Heart right ventricle (tissue), 16 donors: ENCODE data around the gene ACTN2. TPM values are rescaled to one million over a fixed set of nuclear protein-coding genes. Genes with fewer than 3 reads are reported as not detected.

Experiments used
- ATAC-seq, 8 donors: fragments of 200-7000 bp; cut with Tn5 transposase; one replicate each; pipeline ENCODE4 v1.9.1; 2020; ENCODE audit warnings: mild to moderate bottlenecking in 8 of 8, moderate library complexity in 8 of 8, moderate number of reproducible peaks in 1 of 8
- DNase-seq, 2 donors: peaks; one replicate each; pipeline ENCODE4 v3.0.0-alpha.2; 2020
- H3K27ac ChIP-seq, 10 donors: fragments of 200-600 bp; sonication (generic) in 2 of 10; one replicate each; pipeline versions ENCODE4 v1.5.0 to v1.8.0; 2020 to 2022; ENCODE audit warnings: mild to moderate bottlenecking in 3 of 10
- H3K27me3 ChIP-seq, 7 donors: fragments of 200-600 bp; one replicate each; pipeline ENCODE4 v1.8.0; 2021 to 2022; ENCODE audit warnings: mild to moderate bottlenecking in 2 of 7
- H3K36me3 ChIP-seq, 9 donors: fragments of 200-600 bp; sonication (generic) in 1 of 9; one replicate each; pipeline versions ENCODE4 v1.5.0 to v1.8.0; 2020 to 2022; ENCODE audit warnings: mild to moderate bottlenecking in 2 of 9
- H3K4me1 ChIP-seq, 9 donors: fragments of 200-600 bp; sonication (generic) in 1 of 9; one replicate each; pipeline versions ENCODE4 v1.5.0 to v1.8.0; 2020 to 2022; ENCODE audit warnings: mild to moderate bottlenecking in 4 of 9
- H3K4me3 ChIP-seq, 10 donors: fragments of 200-600 bp; sonication (generic) in 2 of 10; one replicate each; pipeline versions ENCODE4 v1.5.0 to v1.8.0; 2020 to 2022; ENCODE audit warnings: mild to moderate bottlenecking in 7 of 10, moderate library complexity in 2 of 10
- H3K9me3 ChIP-seq, 11 donors: fragments of 200-600 bp in 10 of 11; sonication (generic) in 2 of 11; one replicate each; pipeline versions ENCODE4 v1.5.0 to v1.8.0; 2013 to 2022; ENCODE audit warnings: mild to moderate bottlenecking in 2 of 11, control low read depth in 1 of 11, moderate library complexity in 1 of 11
- CTCF ChIP-seq, 9 donors: fragments of 200-600 bp; sonication (generic) in 2 of 9; IDR thresholded peaks; one replicate each; pipeline versions ENCODE4 v1.5.0 to v1.8.0; 2021 to 2022; ENCODE audit warnings: antibody characterized with exemption in 9 of 9, mild to moderate bottlenecking in 5 of 9, moderate library complexity in 1 of 9
- WGBS, 2 donors: extraction: QIAGEN DNeasy Blood & Tissue Kit; methylation state at CpG; one replicate each; pipeline ENCODE4 v1.1.7; 2013; ENCODE audit warnings: inconsistent platforms in 1 of 2; 5-methylcytosine and 5-hydroxymethylcytosine counted together
- intact Hi-C, 10 donors: fragments of 100-400 bp; cut with DNase I; formaldehyde crosslinking; loops; one replicate each; pipeline versions ENCODE4 v1.11.1 to v1.14.2; 2022
- polyA plus RNA-seq, 2 donors: library from polyadenylated mRNA; stranded (reverse); fragments of 200-250 nt; gene quantifications; one replicate each; pipeline ENCODE4 v1.2.3, GENCODE V29; 2013
- total RNA-seq, 10 donors: library from RNA; stranded (reverse); fragmentation: NEBNext Ultra II Directional in 3 of 10; extraction: Animal tissue kit (Norgen Biotek cat#: 25700) in 3 of 10; gene quantifications; one replicate each; pipeline versions ENCODE4 v1.2.1 to v1.2.4, GENCODE V29; 2021 to 2023
- donor health status: Arrhythmogenic right ventricular cardiomyopathy.
- donor health status: ischemic (EF 13 %, LVEDD 7.1; RV severe dilation, severe dysfunction).
- donor health status: healthy with polysubstance abuse.
- donor health status: DM: no; HTN: yes; CAD: no.
- donor health status: DM: no; HTN: no; CAD: no.
- donor health status: ischemic (EF 25% LVEDD 6.9; RV normal size, moderate dysfunction).
- donor health status: ischemic (EF 25% LVEDD 5.7; RV mildly dilated, moderate dysfunction).
- donor health status: healthy.
- donor health status: DM: yes; HTN: yes; CAD: no.
- donor health status: Ischemic cardiomyopathy.
- donor health status: ischemic (EF 35%, LVEDD 5.7; RV mildly dilated, moderate dysfunction).
- donor health status: nonischemic (EF 11% LVEDD 7.7; RV severe dilation, severe dysfunction).
- donor health status: DM: yes; HTN: yes; CAD: no.
- donor health status: PGD.
- donor health status: ischemic (EF 29% LVEDD 5.4; RV normal size, mild dysfunction).
- donor health status: nonischemic (EF 23%, LVEDD 6.1; RV moderate dilation, normal function).

The ACTN2 gene
- total and polyA plus RNA-seq, 12 donors, result 599 to 4,290 (median 3,278) TPM

GRCh38 chr1:236673289-236673919 is 12.9 kb upstream of the ACTN2 start:
- TF ChIP-seq CTCF (IDR thresholded peaks at IDR 0.05), result no peak
- Histone ChIP-seq H3K36me3 (no peaks in the 10 kb centered on the region), H3K27me3 (no peaks in the 10 kb centered on the region), H3K4me3 (peak overlapping the region in 4 of 10 donors; percentile 10 to 31 (median 20)), H3K4me1 (peaks cover 0 to 18% (median 7%) of the 10 kb centered on the region in 9 donors), H3K9me3 (no peaks in the 10 kb centered on the region), H3K27ac (peak overlapping the region in 1 of 10 donors; percentile 16)
- intact Hi-C loops, result loop anchor here in 1 of 10 donors (5.0 kb wide), 1 partner anchor 56 kb away; no protein-coding TSS in a partner anchor
- no peak for DNase-seq
- peak; percentile 53 to 88 (median 76) for ATAC-seq
- 37 to 38% methylated on average over 5 of the region's 5 CpGs for WGBS, 2 donors

- ATAC-seq, result no peak
- intact Hi-C loops, result no loop called here
Observed at GRCh38 chr1:236677641-236678235, 8.6 kb upstream of the ACTN2 start.

GRCh38 chr1:236681219-236681618 is 5.1 kb upstream of the ACTN2 start:
- Histone ChIP-seq H3K27me3 (peaks cover 0 to 17% (median 0%) of the 10 kb centered on the region in 7 donors), H3K9me3 (peaks cover 0 to 8% (median 0%) of the 10 kb centered on the region in 11 donors), H3K27ac (peak overlapping the region in 4 of 10 donors; percentile 1 to 11 (median 6)), H3K4me3 (no peak overlapping the region), H3K36me3 (no peaks in the 10 kb centered on the region), H3K4me1 (peaks cover 0 to 12% (median 0%) of the 10 kb centered on the region in 9 donors)
- WGBS, 2 donors, result 16 to 34% methylated on average over 3 of the region's 3 CpGs
- TF ChIP-seq CTCF (IDR thresholded peaks at IDR 0.05), result no peak
- no peak for DNase-seq
- intact Hi-C loops, result no loop called here
- peak in 5 of 8 donors; percentile 46 to 64 (median 48) for ATAC-seq

More at GRCh38 chr1:236677641-236678235, 8.6 kb upstream of the ACTN2 start:
- no peak overlapping the region for H3K4me3 ChIP-seq
- peaks cover 0 to 22% (median 7%) of the 10 kb centered on the region in 9 donors for H3K4me1 ChIP-seq
- no peaks in the 10 kb centered on the region for H3K9me3 ChIP-seq
- H3K36me3 ChIP-seq, result no peaks in the 10 kb centered on the region
- 59 to 97% methylated on average over 3 of the region's 3 CpGs for WGBS, 2 donors
- DNase-seq, result no peak
- H3K27ac ChIP-seq, result no peak overlapping the region
- no peak for TF ChIP-seq CTCF (IDR thresholded peaks at IDR 0.05)
- H3K27me3 ChIP-seq, result peaks cover 0 to 7% (median 0%) of the 10 kb centered on the region in 7 donors

GRCh38 chr1:236685205-236685916 is 938 bp upstream of the ACTN2 start:
- peaks cover 0 to 45% (median 6%) of the 10 kb centered on the region in 7 donors for H3K27me3 ChIP-seq
- peaks cover 0 to 21% (median 4%) of the 10 kb centered on the region in 9 donors for H3K4me1 ChIP-seq
- DNase-seq, result no peak
- no peaks in the 10 kb centered on the region for H3K36me3 ChIP-seq
- H3K4me3 ChIP-seq, result peak overlapping the region in 3 of 10 donors; percentile 39 to 66 (median 66)
- ATAC-seq, result no peak
- no peak for TF ChIP-seq CTCF (IDR thresholded peaks at IDR 0.05)
- WGBS, 2 donors, result 53 to 65% methylated on average over 12 of the region's 12 CpGs
- H3K9me3 ChIP-seq, result peaks cover 0 to 8% (median 0%) of the 10 kb centered on the region in 11 donors
- peak overlapping the region in 7 of 10 donors; percentile 37 to 99 (median 74) for H3K27ac ChIP-seq
- intact Hi-C loops, result loop anchor here in 3 of 10 donors (5.0 kb wide), 3 partner anchors 62 to 78 kb away; no protein-coding TSS in a partner anchor
